GM21381 (cell line): ENCODE measurements around the gene TSPAN16.

ENCODE experiments used
- ATAC-seq: cut with Tn5 transposase; IDR thresholded peaks from one replicate; pipeline ENCODE4 v1.9.1; 2021; ENCODE audit warnings: mild to moderate bottlenecking, moderate library complexity; ENCODE audit not compliant: unreplicated experiment

The TSPAN16 gene, protein sequence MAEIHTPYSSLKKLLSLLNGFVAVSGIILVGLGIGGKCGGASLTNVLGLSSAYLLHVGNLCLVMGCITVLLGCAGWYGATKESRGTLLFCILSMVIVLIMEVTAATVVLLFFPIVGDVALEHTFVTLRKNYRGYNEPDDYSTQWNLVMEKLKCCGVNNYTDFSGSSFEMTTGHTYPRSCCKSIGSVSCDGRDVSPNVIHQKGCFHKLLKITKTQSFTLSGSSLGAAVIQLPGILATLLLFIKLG

DNA sequence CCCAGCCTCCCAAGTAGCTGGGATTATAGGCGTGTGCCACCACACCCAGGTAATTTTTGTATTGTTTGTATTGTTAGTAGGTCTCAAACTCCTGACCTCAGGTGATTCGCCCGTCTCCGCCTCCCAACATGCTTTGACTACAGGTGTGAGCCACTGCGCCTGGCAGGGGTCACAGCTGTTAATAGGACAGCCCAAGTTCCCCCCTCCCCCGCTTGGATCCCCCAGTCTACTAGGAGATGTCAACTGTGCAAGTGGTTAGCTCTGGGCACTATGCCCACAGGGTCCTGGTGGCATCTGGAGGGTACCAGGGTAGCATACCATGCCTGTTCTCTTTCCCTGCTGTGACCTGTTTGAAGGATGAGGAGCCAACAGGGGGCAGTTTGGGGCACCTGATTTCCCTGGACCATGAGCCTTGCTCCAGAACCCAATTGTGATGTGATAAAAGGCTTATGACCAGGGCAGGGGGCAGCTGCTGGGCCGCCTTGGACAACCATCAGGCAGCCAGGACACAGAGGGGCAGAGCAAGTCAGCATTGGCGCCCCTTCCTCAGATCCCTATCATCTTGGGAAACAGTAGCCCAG lies at the start of gene TSPAN16:
Gene TSPAN16 (plus strand): TSS at position 496 of the 581 bp plus-strand sequence. CDS start 138 bp downstream, outside the sequence.
- ATAC-seq = no peak

DNA sequence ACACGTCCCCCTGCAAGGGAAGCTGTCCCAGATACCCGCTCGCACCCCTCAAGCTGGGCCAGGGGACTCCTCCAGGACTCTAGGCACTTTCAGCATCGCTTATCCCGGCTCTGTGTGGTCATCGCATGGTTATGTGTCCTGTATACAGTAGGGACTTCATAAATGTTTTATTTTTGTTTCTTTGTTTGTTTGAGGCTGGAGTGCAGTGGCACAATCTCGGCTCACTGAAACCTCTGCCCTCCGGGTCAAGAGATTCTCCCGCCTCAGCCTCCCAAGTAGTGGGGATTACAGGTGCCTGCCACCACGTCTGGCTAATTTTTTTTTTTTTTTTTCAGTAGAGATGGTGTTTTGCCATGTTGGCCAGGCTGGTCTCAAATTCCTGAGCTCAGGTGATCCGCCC lies 49.0 kb upstream of the TSPAN16 start:
- ATAC-seq = no peak

DNA sequence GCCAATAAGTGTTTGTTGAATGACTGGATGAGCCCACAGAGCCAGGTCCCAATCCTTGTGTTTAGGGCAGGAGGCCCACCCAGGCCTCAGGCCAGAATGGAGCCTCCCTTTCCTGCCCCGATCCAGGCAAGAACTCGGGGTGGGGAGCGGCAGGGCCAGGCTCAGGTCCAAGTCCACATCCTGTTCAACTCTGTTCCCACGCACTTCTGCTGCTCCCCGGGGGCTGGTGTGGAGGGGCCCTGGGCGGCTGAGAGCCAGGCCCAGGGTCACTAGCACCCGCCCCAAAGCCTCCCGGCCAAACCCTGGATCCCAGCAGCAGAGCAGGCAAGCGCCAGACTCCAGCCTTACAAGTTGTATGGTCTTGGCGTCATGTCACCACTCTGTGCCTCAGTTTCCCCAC lies 48.6 kb upstream of the TSPAN16 start:
- ATAC-seq = no peak

DNA sequence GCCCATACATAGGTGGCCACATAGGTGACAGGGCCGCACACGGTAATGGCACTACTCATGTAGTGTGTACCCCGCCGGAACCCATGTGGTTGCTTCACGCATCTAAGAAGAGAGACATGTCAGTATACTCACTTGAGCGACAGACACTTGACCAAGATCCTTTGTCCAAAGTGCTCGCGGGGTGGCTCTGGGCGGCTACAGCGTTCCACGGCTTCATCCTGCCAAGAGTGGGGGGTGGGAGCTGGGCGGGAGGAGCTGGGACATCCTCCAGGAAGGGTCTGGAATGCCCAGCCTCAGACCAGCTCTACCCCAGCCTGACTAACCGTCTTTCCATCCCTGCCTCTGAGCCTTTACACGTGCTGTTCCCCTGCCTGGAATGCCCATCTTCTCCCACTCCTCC lies 48.0 kb upstream of the TSPAN16 start:
- no peak for ATAC-seq

DNA sequence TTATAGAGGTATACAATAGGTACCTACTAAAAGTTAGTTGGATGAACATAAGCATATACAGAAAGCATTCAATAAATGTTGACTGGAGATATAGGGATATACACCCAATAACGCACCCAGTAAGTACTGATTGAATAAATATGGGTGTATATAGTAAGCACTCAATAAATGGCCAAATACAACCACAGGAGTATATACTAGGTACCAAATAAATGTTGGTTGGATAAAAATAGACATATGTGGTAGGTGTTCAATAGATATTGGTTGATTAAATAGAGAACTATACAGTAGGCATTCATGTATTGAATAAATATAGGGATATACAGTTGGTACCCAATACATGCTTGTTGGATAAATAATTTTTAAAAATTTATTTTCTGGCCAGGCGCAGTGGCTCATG lies 47.1 kb upstream of the TSPAN16 start:
- ATAC-seq = no peak

DNA sequence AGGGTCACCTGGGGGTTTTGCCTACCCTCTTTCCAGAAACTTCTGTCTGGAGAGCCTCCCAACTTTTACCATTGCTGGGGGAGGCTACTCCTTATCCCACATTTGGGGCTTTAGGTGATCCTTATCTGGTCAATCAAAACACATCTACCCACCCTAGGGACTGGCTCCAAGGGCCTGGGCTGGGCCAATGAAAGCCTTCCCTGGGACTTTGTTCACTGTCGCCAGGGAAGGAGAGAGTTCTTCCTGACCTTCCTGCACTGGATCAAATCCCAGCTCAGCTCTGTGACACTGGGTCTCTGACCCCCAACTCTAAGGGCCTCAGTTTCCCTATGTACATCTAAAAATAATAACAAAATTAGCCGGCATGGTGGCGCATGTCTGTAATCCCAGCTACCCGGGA lies 44.7 kb upstream of the TSPAN16 start:
- ATAC-seq = no peak

DNA sequence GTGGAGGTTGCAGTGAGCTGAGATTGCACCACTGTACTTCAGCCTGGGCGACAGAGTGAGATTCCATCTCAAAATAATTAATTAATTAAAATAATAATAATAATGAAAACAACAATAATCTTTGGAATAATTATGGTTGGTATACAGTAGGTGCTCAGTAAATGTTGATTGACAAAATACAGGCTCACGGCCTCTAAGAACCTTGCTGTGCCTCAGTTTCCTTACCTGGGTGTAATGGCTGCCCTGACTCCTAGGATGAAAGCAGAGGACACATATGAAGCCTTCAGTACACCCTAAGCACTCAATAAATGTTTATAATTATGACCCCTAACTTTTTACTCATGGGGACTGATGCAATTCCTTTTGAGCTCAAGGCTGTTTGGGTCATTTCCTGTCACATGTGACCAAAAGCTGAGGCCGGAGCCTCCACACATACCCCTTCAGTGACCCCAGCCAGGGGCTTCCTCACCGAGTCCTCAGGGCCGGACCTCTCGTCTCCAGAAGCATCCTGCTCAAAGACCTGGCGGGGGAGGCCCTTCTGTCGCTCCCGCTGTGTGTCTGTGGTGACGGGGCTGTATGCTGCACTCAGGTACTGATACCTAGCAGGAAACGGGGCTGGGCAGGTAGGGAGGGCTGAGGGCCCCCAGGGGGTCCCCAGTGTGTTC lies 44.2 kb upstream of the TSPAN16 start:
- ATAC-seq = no peak

DNA sequence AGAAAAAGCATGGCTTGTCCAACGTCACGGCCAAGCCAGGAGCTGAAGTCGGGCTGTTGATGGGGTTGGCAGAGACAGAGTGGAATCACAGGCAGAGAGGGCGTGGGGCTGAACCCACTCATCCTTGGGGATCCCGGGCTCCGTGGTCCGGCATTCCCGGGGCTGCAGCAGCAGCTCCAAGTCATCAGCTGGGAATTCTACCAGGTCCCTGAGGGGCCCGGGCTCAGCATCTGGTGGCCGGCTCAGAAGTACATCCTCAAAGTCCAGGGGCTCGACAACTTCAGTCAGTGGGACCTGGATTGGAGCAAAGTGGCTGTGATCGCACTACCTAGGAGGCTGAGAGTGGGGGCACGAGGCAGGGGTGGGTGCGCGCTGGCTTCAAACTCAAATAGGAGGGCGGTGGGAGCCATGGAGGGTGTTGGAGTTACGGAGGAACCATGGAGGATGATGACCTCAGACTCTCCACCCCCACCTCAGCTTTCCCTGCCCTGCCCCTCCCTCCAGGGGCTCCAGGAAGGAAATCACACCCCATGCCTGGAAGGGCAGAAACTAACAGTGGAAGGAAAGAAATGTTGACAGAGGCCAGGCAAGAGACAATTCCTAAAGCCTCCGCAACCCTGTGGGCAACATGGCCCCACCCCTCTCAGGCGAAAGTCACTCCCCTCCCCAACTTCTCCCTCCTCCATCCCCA lies 43.1 kb upstream of the TSPAN16 start:
- no peak for ATAC-seq

DNA sequence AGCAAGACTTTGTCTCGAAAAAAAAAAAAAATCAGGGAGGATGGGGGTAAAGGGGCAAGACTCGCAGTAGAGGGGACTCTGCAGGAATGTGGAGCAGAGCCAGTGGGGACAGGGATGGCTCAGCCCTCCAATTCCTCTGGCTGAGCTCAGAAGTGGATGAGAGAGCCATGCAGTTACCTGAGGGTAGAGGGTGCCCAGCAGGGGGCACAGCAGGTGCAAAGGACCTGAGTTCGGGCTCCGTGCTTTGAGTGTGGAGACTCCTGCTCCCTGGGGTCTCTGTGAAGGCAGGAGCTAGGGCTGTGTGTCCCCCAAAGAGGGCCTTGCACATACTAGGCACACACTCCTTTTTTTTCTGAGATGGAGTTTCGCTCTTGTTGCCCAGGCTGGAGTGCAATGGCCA lies 41.3 kb upstream of the TSPAN16 start:
- ATAC-seq = no peak

DNA sequence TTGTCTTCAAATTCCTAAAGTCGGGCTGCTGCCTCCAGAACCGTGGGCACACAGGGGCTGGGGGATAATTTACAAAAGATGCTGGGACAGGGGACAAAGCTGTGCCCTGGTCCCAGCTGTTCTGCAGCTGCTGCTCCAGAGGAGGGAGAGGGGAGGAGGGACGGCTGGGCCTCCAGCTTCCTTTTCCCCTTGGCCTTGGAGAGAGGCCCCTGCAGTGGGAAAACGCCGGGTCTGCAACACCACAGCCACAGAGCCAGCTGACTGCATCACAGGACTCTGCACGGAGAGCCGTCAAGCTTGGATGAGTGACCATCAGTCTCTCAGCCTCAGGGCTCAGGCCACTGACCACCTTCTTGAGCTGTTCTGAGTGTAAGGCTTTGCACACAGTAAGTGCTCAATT lies 39.8 kb upstream of the TSPAN16 start:
- no peak for ATAC-seq

DNA sequence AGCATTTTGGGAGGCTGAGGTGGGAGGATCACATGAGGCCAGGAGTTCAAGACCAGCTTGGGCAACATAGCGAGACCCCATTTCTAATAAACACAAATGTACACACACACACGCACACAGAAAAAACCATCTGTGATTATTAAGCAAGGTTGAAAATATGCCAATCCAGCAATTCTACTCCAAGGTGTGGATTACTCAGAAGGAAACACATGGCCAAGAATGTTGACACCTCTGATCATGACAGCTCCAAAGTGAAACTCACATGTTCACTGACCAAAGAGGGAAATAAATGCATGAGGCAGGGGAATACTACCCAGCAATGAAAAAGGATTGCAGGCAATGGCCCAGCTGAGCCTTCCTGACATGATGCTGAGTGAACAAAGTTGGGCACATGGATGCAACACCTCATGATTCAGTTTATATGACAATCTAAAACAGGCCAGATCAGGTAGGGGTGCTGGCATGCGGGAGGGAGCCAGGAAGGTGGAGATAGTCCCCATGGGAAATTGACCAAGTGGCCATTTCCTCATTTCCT lies 38.0 kb upstream of the TSPAN16 start:
- no peak for ATAC-seq

DNA sequence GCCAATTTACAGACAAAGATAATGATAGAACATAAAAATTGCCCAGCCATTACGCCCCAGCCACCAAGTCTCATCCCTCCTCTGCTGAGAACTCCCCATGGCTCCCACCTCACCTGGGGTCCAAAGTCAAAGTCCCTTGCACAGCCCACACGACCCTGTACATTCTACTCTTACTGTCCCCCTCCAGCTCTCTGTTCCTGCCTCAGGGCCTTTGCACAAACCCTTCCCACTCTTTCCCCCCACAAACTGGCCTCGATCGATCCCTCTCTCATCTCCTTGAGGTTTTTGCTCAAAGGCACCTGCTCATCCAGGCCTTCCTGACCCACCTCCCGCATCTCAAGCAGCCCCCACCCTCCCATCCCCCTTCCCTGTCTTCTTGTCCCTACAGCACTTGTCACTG lies 35.0 kb upstream of the TSPAN16 start:
- no peak for ATAC-seq

DNA sequence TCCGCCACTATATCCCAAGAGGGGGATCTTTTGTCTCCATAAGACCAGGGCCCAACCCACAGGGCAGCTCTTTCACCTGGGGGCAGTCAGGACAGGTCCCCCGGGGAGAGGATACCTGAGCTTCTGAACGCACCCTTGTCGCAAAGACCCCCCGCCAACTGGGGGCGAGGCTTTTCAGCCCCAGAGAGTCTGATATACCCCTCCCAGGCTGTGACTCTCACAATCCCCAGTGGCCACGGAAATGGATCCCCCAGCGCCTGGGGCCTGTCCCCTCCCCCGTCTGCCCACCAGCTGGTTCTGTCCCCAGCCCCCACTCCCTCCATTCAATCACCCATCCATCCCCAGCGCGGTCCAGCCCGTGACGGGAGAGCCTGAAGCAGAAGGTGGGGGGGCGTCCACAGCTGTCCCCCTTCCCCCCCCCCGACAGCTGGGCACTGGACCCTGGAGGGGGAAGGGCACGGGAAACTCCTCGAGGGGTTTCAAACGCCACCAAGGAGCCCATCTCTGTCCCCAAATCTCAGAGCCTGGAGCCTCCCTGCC lies 34.5 kb upstream of the TSPAN16 start:
- no peak for ATAC-seq

DNA sequence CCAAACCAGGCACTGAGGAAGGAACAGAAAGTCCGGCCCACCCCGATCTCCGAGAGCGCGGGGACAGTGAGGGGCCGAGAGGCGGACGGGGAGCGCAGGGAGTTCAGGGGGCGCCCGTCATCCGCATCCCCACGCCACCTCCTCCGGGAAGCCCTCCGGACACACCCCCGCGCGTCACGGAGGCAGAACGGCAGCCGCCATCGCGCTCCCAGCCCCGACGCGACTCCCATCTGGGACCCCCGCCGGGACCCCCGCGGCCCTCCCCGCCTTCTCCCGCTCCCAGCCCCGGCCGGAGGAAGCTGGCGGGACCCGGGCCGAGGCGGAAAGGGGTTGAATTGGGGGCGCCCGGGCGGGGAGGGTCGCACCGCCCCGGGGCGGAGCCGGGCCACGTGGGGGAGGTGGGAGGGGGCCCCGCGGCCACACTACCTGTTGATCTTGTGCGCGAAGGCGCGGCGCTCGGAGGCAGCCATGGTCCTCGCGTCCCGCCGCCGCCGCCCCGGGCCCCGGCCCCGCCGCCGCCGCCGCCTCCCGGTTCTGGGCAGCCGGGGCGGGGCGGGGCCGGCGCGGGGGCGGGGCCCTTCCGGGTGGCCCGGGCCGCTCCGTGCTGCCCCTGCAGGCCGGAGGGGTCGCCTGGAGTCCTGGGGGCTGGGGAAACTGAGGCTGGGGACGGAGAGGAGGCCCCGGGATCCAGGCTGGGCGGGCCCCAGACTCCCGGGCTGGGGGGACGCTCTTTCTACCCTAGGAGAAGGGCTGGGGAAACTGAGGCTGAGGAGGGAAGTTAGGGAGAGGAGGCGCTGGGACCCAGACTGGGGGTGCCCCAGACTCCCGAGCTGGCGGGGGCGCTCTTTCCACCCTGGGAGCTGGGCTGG lies 33.8 kb upstream of the TSPAN16 start, which contains the start of gene DOCK6:
Gene DOCK6 (minus strand): TSS at position 554 of the 869 bp plus-strand sequence. CDS start 84 bp downstream, at position 470.
- ATAC-seq = no peak

DNA sequence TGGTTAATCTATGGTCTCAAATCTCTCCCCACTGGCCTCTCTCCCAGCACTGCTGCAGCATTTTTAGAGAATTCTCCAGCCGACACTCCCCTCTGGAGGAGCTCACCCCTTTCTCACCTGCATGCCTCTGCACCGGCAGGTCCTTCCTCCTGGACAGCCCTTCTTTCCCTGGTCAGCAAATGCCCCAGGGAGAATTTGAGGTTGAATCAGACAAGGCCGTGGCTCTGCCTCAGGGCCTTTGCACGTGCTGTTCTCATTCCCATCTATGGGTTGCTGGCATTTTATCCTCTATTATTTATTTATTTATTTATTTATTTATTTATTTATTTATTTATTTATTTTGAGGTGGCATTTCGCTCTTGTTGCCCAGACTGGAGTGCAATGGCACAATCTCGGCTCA lies 32.2 kb upstream of the TSPAN16 start:
- ATAC-seq = no peak

DNA sequence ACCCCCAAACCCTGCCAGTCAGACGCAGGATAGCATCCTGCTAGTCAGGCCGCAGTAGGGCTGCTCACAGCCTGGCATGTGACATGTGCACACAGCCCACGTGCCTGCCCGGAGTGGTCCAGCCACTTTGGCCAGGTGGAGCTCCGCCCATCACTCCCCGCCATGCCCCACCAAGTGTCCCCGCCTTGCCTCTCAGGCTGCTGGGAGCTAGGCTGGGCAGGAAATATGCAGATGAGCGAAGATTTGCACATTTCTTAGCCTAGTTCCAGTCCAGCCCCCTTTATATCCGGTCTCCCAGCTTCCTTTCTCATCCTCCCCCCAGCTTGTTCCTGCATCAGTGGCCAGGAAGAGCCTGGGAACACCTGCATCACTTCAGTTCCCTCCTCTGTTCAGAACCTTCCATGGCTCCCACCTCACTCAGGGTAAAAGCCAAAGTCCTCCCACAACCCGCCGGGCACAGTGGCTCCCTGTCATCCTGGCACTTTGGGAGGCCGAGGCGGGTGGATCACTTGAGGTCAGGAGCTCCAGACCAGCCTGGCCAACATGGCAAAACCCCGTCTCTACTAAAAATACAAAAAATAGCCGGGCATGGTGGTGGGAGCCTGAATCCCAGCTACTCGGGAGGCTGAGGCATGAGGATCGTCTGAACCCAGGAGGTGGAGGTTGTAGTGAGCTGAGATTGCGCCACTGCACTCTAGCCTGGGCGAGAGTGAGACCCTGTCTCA lies 31.3 kb upstream of the TSPAN16 start:
- ATAC-seq = no peak

DNA sequence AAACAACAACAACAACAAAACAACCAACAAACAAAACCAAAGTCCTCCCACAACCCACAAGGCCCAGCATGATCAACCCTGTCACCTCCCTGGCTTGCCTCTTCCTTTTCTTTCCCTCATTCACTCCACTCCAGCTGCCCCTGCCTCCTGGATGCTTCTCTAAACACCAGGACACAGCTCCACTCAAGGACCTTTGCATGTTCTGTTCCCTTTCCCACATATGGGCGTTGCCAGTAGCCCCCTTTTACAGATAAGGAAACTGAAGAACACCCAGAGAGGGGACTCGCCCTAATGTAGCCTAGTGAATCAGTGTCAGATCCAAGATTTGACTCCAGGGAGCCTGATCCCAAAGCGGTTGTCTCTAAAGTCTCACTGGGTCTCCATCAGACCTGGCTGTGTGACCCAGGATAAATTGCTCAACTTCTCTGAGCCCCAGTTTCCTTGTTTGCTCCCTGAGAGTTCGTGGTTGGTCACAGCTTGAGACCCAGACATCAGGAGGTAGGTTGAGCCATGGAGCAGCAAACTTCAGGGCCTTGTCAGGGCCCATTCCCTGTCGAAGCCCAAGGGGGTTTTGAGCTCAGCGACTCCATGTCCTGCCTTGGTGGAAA lies 30.7 kb upstream of the TSPAN16 start:
- no peak for ATAC-seq

DNA sequence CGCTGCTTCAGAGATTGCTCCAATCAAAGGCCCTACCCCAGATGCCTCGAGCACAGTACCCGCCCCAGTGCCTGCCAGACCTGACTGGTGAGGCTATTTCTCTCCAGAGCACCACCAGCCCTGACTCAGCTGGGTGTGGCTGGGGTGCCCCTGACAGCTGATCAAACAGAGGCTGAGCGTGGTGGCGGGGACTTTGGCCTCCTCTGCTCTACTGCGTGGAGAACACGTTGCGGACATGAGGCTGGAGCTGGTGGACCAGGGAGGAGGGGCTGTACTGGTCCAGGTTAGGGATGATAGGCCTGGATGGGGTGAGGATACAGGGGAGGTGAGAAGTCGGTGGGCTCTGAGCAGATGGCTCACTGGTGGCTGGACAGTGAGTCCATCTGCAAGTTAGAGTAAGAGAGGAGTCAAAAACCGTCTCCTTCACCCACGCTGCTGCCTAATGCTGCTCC lies 30.1 kb upstream of the TSPAN16 start:
- no peak for ATAC-seq
